ENCODE data around the gene AIFM1.

AIFM1 gene

GRCh38 chrX:130186651-130187050 is 21.0 kb upstream of the AIFM1 start:
- TF ChIP-seq NFIC (IDR thresholded peaks at IDR 0.05) (no peak), TCF12 (IDR thresholded peaks at IDR 0.05; ENCODE audit: low read depth) (no peak), CREB1 (IDR thresholded peaks at IDR 0.05; ENCODE audit: low read depth) (no peak), TEAD4 (IDR thresholded peaks at IDR 0.05) (no peak), ZBTB7A (IDR thresholded peaks at IDR 0.05; ENCODE audit: low read depth) (no peak), MAX (IDR thresholded peaks at IDR 0.05) (no peak), EGR1 (IDR thresholded peaks at IDR 0.05) (no peak), FOXM1 (IDR thresholded peaks at IDR 0.05; ENCODE audit: borderline replicate concordance, low read depth) (no peak), RAD21 (IDR thresholded peaks at IDR 0.05; ENCODE audit: low read depth) (no peak), TAF1 (IDR thresholded peaks at IDR 0.05; ENCODE audit: low read depth) (no peak), EP300 (IDR thresholded peaks at IDR 0.05; ENCODE audit: borderline replicate concordance) (no peak), CEBPB (IDR thresholded peaks at IDR 0.05) (no peak), YY1 (IDR thresholded peaks at IDR 0.05; ENCODE audit: low read depth) (no peak), USF1 (IDR thresholded peaks at IDR 0.05) (no peak), REST (IDR thresholded peaks at IDR 0.05; ENCODE audit: low read depth) (no peak)

GRCh38 chrX:130184857-130185256 is 19.2 kb upstream of the AIFM1 start:
- TF ChIP-seq RAD21 (IDR thresholded peaks at IDR 0.05; ENCODE audit: low read depth) (no peak), YY1 (IDR thresholded peaks at IDR 0.05; ENCODE audit: low read depth) (no peak), USF1 (IDR thresholded peaks at IDR 0.05) (no peak), FOXM1 (IDR thresholded peaks at IDR 0.05; ENCODE audit: borderline replicate concordance, low read depth) (no peak)

- TF ChIP-seq USF1 (IDR thresholded peaks at IDR 0.05) = no peak
- no peak for TF ChIP-seq TAF1 (IDR thresholded peaks at IDR 0.05; ENCODE audit: low read depth)
- no peak for TF ChIP-seq CREB1 (IDR thresholded peaks at IDR 0.05; ENCODE audit: low read depth)
- TF ChIP-seq ZBTB7A (IDR thresholded peaks at IDR 0.05; ENCODE audit: low read depth) = no peak
- no peak for TF ChIP-seq TCF12 (IDR thresholded peaks at IDR 0.05; ENCODE audit: low read depth)
- no peak for TF ChIP-seq TEAD4 (IDR thresholded peaks at IDR 0.05)
- no peak for TF ChIP-seq FOXM1 (IDR thresholded peaks at IDR 0.05; ENCODE audit: borderline replicate concordance, low read depth)
- TF ChIP-seq MAX (IDR thresholded peaks at IDR 0.05) = no peak
- TF ChIP-seq EP300 (IDR thresholded peaks at IDR 0.05; ENCODE audit: borderline replicate concordance) = no peak
- no peak for TF ChIP-seq RAD21 (IDR thresholded peaks at IDR 0.05; ENCODE audit: low read depth)
- no peak for TF ChIP-seq REST (IDR thresholded peaks at IDR 0.05; ENCODE audit: low read depth)
- TF ChIP-seq NFIC (IDR thresholded peaks at IDR 0.05) = no peak
- TF ChIP-seq YY1 (IDR thresholded peaks at IDR 0.05; ENCODE audit: low read depth) = no peak
- TF ChIP-seq CEBPB (IDR thresholded peaks at IDR 0.05) = no peak
- no peak for TF ChIP-seq EGR1 (IDR thresholded peaks at IDR 0.05)
Measured at GRCh38 chrX:130184168-130184567, 18.5 kb upstream of the AIFM1 start.

- TF ChIP-seq TEAD4 (IDR thresholded peaks at IDR 0.05) (no peak), USF1 (IDR thresholded peaks at IDR 0.05) (no peak), TCF12 (IDR thresholded peaks at IDR 0.05; ENCODE audit: low read depth) (no peak), FOXM1 (IDR thresholded peaks at IDR 0.05; ENCODE audit: borderline replicate concordance, low read depth) (no peak), MAX (IDR thresholded peaks at IDR 0.05) (no peak), RAD21 (IDR thresholded peaks at IDR 0.05; ENCODE audit: low read depth) (no peak), REST (IDR thresholded peaks at IDR 0.05; ENCODE audit: low read depth) (no peak), EGR1 (IDR thresholded peaks at IDR 0.05) (no peak), TAF1 (IDR thresholded peaks at IDR 0.05; ENCODE audit: low read depth) (no peak), ZBTB7A (IDR thresholded peaks at IDR 0.05; ENCODE audit: low read depth) (no peak), NFIC (IDR thresholded peaks at IDR 0.05) (no peak), CEBPB (IDR thresholded peaks at IDR 0.05) (no peak), CREB1 (IDR thresholded peaks at IDR 0.05; ENCODE audit: low read depth) (no peak), EP300 (IDR thresholded peaks at IDR 0.05; ENCODE audit: borderline replicate concordance) (no peak), YY1 (IDR thresholded peaks at IDR 0.05; ENCODE audit: low read depth) (no peak)
Measured at GRCh38 chrX:130179579-130180215, 14.1 kb upstream of the AIFM1 start.

Measured in Ishikawa (cell line).